CD4-positive, alpha-beta T cell treated with Interleukin-4 for 4 hours (primary cell): ENCODE data around the gene VMP1.
"Not testable (repeated sequence)": the region's sequence is repeated elsewhere in the genome, so short reads cannot be mapped to it uniquely, and the experiment has no call there.

ENCODE experiments used
- DNase-seq: peaks from one replicate; pipeline ENCODE4 v3.0.0-alpha.2; 2020

VMP1 gene

GRCh38 chr17:59756236-59756818, 48.9 kb downstream of the VMP1 start:
- no peak for DNase-seq

- no peak for DNase-seq
Measured at GRCh38 chr17:59757043-59757442, 49.6 kb downstream of the VMP1 start.

- no peak for DNase-seq
Measured at GRCh38 chr17:59757470-59757869, 50.0 kb downstream of the VMP1 start.

GRCh38 chr17:59757881-59758385, 50.5 kb downstream of the VMP1 start:
- DNase-seq, result no peak

- DNase-seq, result not testable (repeated sequence)
Measured at GRCh38 chr17:59758998-59759651, 51.7 kb downstream of the VMP1 start.

- no peak for DNase-seq
Measured at GRCh38 chr17:59760160-59760559, 52.7 kb downstream of the VMP1 start.

GRCh38 chr17:59761385-59762048, 54.1 kb downstream of the VMP1 start:
- DNase-seq, result no peak

GRCh38 chr17:59762049-59762823, 54.8 kb downstream of the VMP1 start:
- DNase-seq, result peak; percentile 73

- DNase-seq, result no peak
Measured at GRCh38 chr17:59762824-59763374, 55.4 kb downstream of the VMP1 start.

- DNase-seq, result no peak
Measured at GRCh38 chr17:59763861-59764260, 56.4 kb downstream of the VMP1 start.

GRCh38 chr17:59764292-59764741, 56.9 kb downstream of the VMP1 start:
- no peak for DNase-seq

- DNase-seq, result no peak
Measured at GRCh38 chr17:59765038-59765437, 57.6 kb downstream of the VMP1 start.

GRCh38 chr17:59766491-59766890, 59.0 kb downstream of the VMP1 start:
- no peak for DNase-seq

GRCh38 chr17:59767176-59767575, 59.7 kb downstream of the VMP1 start:
- no peak for DNase-seq

GRCh38 chr17:59769887-59770286, 62.4 kb downstream of the VMP1 start:
- DNase-seq, result no peak

GRCh38 chr17:59771093-59771492, 63.6 kb downstream of the VMP1 start:
- no peak for DNase-seq

GRCh38 chr17:59775786-59776350, 68.4 kb downstream of the VMP1 start:
- DNase-seq, result no peak

- DNase-seq, result no peak
Measured at GRCh38 chr17:59776577-59776976, 69.1 kb downstream of the VMP1 start.

- no peak for DNase-seq
Measured at GRCh38 chr17:59777033-59777432, 69.6 kb downstream of the VMP1 start.

GRCh38 chr17:59778996-59779395, 71.5 kb downstream of the VMP1 start:
- no peak for DNase-seq

- DNase-seq, result no peak
Measured at GRCh38 chr17:59779521-59779920, 72.1 kb downstream of the VMP1 start.

- DNase-seq, result not testable (repeated sequence)
Measured at GRCh38 chr17:59780548-59780947, 73.1 kb downstream of the VMP1 start.
